Uterus (tissue), 2 donors: ENCODE measurements around the gene RPS28.

Experiments used
- CTCF ChIP-seq, 4 experiments: fragments of 200-600 bp in 2 of 4; fragments of 450-650 bp in 2 of 4; sonication (generic) in 2 of 4; IDR thresholded peaks; one replicate each; pipeline ENCODE4 v1.5.1; 2016 to 2019; ENCODE audit warnings: antibody characterized with exemption in 4 of 4, mild to moderate bottlenecking in 2 of 4, moderate library complexity in 1 of 4
- POLR2A ChIP-seq, 2 donors: fragments of 450-650 bp; IDR thresholded peaks; one replicate each; pipeline ENCODE4 v1.6.1; 2016; ENCODE audit warnings: antibody characterized with exemption in 2 of 2, mild to moderate bottlenecking in 1 of 2, moderate library complexity in 1 of 2

GRCh38 chr19:8363803-8364771 lies 42.8 kb downstream of the RPS28 start, which contains the start of gene ANGPTL4:
- TF ChIP-seq CTCF (IDR thresholded peaks at IDR 0.05) (peak in 1 of 4 experiments; percentile 27), POLR2A (IDR thresholded peaks at IDR 0.05) (peak in 1 of 2 donors; percentile 52)
